Epithelial cell of proximal tubule (primary cell): ENCODE data around the gene GABRG2. TPM values are rescaled to one million over a fixed set of nuclear protein-coding genes. Genes with fewer than 3 reads are reported as not detected.

Experiments
- DNase-seq: peaks from one replicate; pipeline ENCODE4 v3.0.0-alpha.2; 2011; ENCODE audit warnings: low read depth
- H3K4me3 ChIP-seq: 2 replicates; pipeline ENCODE4 v1.5.1; 2011; ENCODE audit warnings: low read depth, mild to moderate bottlenecking, low read length
- CTCF ChIP-seq: conservative IDR thresholded peaks from 2 replicates; pipeline ENCODE4 v1.5.1; 2012; ENCODE audit warnings: low read depth, mild to moderate bottlenecking, low read length
- total RNA-seq: library from RNA; depleted of rRNA; stranded (reverse); fragments of >200 nt; gene quantifications from 2 replicates; pipeline ENCODE4 v1.2.3, GENCODE V29; 2015

GABRG2 gene
- total RNA-seq, 1 donor from 2014 or later, result not detected

GRCh38 chr5:162119801-162120200 is 52.2 kb downstream of the GABRG2 start:
- DNase-seq, result no peak
- no peak overlapping the region for H3K4me3 ChIP-seq
- TF ChIP-seq CTCF, result no peak

DNA sequence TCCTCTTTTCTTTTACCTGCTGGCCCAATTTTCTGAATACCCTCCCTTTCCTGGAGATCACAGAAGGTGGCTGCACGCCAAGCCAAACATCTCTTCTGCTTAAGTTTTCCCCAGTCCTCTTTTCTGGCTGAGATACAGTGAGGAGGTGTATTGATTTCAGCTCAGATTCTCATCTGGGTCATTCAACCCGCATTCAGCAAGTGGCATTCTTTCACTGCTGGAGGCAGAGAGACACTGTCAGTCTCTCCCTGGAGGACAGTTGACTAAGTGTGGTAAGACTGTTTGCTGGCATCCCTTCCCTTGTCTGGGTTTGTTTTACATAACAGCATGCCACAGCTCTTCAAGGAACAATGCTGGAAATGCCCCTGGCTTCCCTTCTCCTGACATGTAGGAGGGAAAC is 60.5 kb downstream of the GABRG2 start:
- no peak for TF ChIP-seq CTCF
- DNase-seq, result no peak
- no peak overlapping the region for H3K4me3 ChIP-seq

DNA sequence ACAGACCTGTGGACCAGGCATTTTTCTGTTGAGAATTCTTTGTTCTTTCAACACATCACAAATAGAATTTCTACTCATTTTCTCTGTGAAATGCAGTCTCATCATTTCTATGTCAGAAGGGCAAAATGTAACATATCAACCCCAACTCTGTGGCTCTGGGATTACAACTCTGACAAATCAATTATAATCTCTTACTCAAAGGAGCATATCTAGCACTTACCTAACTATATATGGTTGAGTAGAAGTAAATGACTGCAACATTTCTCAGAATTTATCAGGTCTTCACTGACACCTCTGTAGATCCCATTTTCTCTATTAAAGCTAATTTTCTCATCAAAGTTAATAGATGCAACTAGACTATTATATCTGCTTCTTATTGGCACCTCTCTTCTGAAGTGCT is 64.8 kb downstream of the GABRG2 start:
- no peak for DNase-seq
- no peak for TF ChIP-seq CTCF
- no peak overlapping the region for H3K4me3 ChIP-seq

DNA sequence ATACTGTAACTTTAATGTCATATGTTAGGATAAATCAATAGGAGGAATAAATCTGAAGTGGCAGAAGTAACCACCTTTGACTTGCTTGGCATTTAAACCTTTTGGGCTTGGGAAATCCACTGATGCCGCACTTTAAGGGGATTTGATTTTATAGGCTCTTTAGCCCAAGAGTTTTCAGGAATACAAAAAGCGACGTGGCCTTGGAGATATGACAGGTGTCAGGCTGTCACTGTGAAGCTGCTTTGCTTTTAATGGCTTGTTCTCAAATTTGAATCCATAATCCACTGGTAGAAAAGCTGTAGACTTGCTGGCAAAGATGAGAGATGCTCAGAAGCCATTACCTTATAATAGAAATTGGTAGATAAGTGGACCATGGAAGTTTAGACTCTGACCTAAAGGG is 71.6 kb downstream of the GABRG2 start:
- TF ChIP-seq CTCF, result no peak
- DNase-seq, result no peak
- no peak overlapping the region for H3K4me3 ChIP-seq

DNA sequence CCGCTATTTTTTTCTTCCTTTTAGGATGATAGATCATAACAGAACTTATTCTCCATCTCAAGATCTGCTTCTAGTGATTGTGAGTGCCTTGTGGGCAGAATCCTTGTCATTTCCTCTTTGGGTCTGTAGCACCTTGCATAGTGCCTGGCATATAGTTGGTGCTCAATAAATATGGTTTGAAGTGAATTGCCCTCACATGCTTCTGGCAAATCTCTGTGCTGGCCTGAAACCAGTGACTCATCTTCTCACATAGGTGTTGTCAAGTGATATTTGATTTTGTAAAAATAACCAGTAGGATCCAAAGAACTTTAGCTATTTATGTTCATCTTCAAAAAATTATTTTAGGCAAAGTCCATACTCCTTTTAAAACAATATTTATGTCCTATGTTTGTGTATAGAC is 86.7 kb downstream of the GABRG2 start:
- no peak overlapping the region for H3K4me3 ChIP-seq
- TF ChIP-seq CTCF, result no peak
- no peak for DNase-seq

GRCh38 chr5:162160401-162160800 is 92.8 kb downstream of the GABRG2 start:
- no peak overlapping the region for H3K4me3 ChIP-seq
- TF ChIP-seq CTCF, result no peak
- peak; percentile 9 for DNase-seq

- H3K4me3 ChIP-seq, result no peak overlapping the region
- TF ChIP-seq CTCF, result no peak
- DNase-seq, result no peak
These were observed 96.1 kb downstream of the GABRG2 start for GRCh38 chr5:162163663-162164062.
